Right renal pelvis (tissue), 4 donors: Measurements from ENCODE around the gene PSME1. TPM values are rescaled to one million over a fixed set of nuclear protein-coding genes. Genes with fewer than 3 reads are reported as not detected.

Experiments used
- DNase-seq, 4 donors: peaks; one replicate each; pipeline ENCODE4 v3.0.0-alpha.2; 2013; ENCODE audit warnings: low read depth in 4 of 4, low spot score in 3 of 4, missing footprints in 1 of 4
- polyA plus RNA-seq, 4 donors: library from polyadenylated mRNA; unstranded; fragments of 120-200 nt; gene quantifications; one replicate each; pipeline ENCODE4 v1.2.1, GENCODE V29; 2013; ENCODE audit not compliant: insufficient read length in 4 of 4

Gene PSME1
- polyA plus RNA-seq, 4 donors = 198 to 214 (median 206) TPM

DNA sequence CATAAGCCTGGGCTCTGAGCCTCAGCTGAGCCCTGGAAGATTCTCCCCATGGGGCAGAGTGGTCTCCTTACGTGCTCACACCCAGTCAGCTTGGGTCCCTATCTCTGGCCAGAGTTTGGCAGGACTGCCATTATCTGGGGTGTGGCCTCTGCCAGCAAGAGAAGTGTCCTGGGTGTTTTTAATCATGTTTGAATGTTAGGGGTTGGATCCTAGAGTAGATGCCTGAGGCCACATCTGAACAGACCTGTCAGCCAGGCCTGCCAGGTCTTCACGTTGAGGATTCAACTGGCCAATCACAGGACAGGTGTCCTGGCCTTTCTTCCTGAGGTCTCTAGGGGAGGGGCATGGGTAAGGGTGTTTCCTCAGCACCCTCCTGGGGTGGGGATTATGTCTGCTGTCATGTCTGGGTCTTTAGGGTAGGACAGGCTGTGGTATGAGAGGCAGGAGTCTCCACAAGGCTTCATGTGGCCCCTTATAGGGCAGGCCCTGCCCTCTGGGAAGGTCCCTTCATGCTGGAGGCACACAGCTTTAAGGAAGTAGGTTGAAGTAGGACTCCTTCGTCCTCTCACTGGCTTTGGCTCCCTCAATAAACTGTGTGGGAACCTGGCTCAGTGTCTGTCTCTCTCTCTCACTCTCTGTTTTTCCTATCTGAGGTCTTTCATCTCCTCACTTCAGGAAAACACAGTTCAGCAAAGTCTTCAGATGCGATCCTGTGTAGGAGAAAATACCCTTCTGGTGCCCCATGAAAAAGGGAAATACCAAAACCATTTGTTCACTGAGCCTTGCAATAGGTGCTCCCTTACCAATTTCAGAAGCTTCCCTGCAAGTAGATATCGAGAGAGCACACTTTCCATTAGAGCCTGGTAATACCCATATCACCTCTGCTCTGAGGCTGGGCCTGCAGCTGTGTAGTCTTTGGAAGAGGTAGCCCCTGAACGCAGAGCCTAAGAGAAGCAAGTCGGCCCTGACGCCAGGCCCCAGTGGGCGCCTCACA, 12.3 kb upstream of the PSME1 start:
- no peak for DNase-seq

DNA sequence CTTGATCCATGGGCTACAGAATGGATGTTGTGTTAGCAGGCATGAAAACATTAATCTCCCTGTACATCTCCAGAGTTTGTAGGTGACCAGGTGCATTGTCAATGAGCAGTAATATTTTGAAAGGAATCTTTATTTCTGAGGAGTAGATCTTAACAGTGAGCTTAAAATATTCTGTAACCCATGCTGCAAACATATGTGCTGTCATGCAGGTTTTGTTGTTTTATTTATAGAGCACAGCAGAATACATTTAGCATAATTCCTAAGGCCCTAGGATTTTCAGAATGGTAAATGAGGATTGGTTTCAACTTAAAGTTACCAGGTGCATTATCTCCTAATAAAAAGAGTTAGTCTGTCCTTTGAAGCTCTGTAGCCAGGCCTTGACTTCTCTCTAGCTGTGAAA, 9.1 kb upstream of the PSME1 start:
- no peak for DNase-seq

DNA sequence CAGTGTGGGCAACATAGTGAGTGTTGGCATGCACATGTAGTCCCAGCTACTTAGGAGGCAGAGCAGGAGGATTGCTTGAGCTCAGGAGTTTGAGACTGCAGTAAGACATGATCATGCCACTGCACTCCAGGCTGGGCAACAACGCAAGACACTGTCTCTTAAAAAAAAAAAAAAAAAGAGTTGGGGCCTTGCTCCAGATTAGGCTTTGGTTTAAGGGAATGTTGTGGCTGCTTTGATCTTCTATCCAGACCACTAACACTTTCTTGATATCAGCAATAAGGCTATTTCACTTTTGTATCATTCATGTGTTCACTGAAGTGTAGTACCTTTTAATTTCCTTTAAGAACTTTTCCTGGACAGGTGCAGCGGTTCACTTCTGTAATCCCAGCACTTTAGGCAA, 8.3 kb upstream of the PSME1 start:
- no peak for DNase-seq

DNA sequence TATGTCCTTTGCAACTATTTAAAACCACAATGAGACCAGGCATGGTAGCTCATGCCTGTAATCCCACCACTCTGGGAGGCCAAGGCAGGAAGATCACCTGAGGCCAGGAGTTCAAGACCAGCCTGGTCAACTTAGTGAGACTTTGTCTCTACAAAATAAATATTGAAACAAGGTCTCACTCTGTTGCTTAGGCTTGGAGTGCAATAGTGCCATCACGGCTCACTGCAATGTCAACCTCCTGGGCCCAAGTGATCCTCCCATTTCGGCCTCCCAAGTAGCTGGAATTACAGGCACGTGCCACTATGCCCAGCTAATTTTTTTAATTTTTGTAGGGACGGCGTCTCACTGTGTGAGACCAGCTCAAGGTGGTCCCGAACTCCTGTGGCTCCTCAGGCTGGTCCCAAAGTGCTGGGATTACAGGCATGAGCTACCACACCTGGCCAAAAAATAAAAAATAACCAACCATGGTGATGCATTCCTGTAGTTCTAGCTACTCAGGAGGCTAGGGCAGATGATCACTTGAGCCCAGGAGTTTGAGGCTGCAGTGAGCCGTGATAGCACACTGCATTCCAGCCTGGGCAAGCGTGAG, 6.5 kb upstream of the PSME1 start:
- no peak for DNase-seq

DNA sequence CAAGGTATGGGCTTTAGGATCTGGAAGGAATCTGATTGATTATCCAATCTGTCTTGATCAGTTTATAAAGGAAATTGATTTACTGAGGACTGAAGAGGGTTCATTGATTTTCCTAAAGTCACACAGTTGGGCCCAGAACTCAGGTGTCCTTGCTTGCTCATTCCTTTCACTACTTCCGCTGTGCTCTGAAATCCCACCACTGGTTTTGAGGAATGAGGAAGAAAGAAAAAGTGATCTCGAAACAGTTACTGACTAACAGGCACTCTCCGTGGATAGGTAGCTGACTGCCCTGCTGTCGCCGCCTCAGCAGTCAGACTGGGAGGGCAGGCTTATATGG, 5.6 kb upstream of the PSME1 start, which contains the start of gene FITM1:
TSS of gene FITM1 (plus strand) at position 280 of the 337 bp plus-strand sequence. CDS start 905 bp downstream, outside the sequence.
- DNase-seq = no peak

DNA sequence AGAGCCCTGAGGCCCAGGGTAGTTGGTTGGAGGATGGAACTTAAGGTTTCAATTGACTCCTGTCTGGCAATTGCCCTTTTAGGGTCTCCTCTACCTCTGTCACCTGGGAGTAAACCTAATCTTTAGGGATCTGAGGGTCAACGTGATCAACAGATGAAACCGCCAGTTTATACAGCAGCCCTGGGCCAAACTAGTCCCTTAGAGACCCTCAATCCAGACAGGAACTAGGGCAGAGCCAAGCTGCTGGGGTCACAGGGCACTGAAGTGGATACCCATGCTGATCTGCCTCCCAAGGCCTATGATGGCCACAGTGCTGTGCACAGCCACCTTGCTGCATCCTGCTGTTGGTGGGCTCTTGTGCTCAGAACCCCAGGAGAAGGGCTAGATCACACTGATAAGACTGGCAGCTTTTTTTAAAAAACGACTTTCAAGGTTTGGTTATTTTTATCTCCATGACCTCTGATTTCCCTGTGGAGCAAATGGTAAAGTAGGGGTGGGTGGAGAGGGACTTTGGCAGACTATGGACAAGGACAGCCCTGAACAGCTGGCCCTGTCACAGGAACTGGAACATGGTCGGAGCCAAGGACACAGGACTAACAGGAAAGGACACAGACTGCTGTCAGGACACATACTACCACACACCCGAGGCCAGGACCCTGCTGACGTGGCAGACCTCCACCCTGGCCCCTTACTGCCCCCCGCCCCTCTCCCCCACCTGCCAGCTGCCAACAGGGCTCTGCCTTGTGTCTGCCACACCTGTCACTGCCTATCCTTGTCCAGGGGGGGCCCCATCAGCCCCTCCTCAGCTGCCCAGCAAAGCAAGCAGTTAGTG, 5.1 kb upstream of the PSME1 start:
- no peak for DNase-seq

DNA sequence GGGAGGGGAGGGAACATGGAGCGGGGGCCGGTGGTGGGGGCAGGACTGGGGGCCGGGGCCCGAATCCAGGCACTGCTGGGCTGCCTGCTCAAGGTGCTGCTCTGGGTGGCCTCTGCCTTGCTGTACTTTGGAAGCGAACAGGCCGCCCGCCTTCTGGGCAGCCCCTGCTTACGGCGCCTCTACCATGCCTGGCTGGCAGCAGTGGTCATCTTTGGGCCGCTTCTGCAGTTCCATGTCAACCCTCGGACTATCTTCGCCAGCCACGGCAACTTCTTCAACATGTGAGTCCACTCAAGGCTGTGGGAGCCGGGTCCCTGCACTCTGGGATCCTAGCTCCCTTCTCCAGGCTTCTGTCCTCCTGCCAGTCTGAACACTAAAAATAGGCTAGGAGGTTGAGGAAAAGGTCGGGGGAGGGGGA, 4.4 kb upstream of the PSME1 start:
- no peak for DNase-seq

DNA sequence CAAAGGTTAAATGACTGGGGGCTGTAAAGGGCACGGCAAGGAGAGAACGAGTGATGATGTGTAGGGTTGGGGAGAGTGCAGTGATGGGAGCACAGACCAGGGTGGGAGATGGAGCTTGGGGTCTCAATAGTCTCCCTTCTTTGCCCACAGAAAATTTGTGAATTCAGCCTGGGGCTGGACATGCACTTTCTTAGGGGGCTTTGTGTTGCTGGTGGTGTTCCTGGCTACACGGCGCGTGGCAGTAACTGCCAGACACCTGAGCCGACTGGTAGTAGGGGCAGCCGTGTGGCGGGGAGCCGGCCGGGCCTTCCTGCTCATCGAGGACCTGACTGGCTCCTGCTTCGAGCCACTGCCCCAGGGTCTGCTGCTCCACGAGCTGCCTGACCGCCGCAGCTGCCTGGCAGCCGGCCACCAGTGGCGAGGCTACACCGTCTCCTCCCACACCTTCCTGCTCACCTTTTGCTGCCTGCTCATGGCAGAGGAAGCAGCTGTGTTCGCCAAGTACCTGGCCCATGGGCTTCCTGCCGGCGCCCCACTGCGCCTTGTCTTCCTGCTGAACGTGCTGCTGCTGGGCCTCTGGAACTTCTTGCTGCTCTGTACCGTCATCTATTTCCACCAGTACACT, 3.8 kb upstream of the PSME1 start:
- no peak for DNase-seq

DNA sequence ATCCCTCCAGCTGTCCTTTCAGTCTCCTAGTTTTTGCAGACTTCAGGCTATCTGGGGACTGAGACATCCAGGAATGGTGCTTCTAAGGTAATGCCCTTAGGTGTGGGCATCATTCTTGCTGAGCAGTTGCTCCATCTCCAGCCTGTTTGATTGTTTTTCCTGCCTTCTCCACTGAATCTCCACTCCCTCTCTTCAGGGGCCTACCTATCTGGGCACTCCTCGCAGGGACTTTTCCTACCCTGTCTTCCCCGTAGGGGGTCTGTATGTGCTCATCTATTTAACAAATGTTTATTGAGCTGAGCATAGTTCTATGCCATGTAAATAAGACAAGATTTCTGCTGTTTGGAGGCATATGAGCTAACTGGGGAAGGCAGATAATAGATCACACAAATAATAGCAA, 3.0 kb upstream of the PSME1 start:
- DNase-seq = no peak

DNA sequence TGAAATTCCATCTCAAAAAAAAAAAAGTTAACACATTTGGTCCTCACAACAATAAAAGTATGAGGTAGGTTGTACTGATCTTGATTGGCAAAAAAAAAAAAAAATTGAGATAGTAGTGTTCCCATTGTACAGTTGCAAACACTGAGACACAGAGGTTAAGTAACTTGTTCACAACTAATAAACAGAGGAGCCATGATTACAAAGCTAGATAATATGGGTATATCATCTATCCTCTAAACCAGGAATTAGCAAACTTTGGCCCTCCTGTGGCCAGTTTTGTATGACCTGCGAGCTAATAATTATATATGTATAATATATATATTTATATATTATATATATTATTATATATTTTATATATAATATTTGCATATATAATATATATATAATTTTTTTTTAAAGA, 2.3 kb upstream of the PSME1 start:
- no peak for DNase-seq

DNA sequence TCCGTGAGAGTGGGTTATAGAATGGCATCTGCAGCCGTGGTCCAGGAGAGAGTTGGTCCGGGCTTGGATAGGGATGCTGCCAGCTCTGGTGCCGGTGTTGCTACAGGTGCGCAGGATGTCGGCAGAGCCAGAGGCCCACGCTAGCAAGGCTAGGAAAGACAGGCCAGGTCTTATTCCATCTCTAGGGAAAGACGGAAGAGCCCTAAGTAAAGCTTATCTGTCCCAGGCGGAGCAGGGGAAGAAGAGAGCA, 485 bp upstream of the PSME1 start:
- DNase-seq = no peak

DNA sequence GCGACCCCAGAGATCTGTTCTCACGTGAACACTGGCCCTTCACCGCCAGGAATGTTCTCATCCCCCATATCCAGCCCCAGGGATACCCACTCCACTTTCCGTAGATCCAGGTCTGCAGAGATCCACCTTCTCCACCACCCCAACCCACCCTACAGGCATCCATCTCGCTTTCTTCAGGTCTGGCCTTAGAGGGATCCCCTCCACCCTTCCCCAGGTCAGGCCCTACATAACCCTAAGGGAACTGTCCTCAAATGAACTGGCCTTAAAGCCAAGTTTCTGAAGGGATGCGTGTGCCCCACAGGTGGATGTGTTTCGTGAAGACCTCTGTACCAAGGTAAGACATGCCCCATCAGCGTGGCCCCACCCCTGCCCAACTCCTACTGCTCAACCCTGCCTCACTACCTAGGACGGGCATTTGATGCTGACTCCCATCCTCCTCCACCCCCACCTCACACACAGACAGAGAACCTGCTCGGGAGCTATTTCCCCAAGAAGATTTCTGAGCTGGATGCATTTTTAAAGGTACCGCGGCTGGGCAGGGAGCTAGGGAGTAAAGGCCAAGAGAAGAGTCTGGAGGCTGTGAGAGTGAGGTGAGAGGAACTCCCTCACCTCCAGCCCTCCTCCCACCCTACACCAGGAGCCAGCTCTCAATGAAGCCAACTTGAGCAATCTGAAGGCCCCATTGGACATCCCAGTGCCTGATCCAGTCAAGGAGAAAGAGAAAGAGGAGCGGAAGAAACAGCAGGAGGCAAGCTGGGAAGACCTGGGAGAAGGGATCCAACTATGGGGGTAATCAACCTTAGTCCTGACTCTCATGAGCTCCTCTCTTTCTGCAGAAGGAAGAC, 912 bp downstream of the PSME1 start:
- no peak for DNase-seq

DNA sequence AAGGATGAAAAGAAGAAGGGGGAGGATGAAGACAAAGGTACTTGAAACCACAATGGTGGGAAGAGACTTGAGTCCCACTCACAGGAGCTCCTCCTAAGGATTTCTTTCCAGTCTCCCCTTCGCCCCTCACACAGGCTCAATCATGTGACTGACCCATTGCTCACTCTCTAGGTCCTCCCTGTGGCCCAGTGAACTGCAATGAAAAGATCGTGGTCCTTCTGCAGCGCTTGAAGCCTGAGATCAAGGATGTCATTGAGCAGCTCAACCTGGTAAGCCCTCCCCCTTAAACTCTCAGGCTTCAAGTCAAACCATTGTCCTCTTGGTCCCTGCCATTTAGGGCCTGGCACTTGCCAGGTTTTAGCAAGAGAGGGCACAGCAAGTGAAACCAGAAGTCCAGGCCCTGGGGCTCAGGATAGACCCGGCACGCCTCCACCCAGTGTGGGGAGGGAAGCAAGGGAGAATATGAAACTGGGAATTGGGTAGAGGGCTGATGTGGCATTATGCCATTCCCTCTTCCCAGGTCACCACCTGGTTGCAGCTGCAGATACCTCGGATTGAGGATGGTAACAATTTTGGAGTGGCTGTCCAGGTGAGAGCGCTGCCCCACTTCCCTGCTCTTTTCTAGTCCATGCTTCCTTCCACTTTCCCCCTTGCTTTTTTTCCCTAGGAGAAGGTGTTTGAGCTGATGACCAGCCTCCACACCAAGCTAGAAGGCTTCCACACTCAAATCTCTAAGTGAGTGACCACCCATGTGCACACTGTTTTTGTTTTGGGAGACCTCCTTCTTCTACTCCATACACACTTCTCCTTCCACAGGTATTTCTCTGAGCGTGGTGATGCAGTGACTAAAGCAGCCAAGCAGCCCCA, 1.8 kb downstream of the PSME1 start:
- DNase-seq = no peak

DNA sequence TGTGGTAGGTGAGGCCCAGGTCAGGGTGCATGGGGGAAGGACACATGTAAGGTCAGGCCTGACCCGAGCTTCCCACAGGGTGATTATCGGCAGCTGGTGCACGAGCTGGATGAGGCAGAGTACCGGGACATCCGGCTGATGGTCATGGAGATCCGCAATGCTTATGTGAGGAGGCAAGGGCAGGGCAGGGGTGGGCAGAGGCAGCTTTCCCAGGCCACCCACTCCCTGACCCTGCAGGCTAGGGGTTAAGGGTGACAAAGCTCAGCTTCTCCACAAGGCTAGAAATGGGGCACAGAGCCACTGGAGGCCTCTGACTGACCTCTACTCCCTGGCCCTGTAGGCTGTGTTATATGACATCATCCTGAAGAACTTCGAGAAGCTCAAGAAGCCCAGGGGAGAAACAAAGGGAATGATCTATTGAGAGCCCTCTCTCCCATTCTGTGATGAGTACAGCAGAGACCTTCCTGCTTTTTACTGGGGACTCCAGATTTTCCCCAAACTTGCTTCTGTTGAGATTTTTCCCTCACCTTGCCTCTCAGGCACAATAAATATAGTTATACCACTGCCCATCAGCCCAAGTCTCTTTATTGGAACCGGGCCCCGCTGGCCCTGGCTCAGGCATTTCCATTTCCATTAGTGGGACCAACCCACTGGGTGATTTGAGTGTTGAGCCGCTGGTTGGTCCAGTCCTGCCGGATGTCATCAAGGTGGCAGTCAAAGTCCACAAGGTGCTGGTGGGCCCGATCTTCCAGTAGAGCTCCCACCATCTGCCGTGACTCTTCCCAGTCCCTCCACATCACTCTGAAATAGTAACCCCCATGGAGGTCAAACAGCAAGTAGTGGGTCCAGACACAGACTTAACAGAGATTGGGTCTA, 2.6 kb downstream of the PSME1 start:
- no peak for DNase-seq

DNA sequence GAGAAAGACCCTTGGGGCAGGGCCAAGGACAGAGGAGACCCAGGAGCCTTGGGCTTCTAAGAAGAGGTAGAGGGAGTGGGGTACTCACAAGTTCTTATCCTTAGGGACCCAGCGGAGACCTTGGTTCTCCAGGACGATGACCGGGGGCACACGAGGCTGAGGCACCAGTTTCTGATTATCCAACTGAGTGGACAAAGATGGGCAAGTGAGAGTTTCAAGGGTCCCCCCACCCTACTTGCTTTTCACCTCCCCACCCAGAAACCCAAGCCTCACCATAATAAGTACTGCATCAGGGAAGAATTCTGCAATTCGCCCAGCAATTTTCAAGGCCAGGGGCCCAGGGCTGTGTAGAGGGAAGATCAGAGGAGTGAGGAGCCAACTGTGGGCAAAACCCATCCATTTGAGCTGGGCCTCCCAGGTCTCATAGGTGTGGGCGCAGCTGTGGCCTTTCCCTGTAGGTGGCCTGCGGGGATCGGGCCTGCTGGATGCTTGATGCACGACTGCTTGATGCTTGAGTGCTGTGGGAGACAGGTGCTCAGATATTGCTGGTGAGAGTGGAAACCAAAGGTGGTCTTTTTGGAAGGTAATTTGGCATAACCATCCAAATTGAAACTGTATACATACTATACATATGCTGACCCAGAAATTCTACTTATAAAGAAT, 3.4 kb downstream of the PSME1 start:
- no peak for DNase-seq

DNA sequence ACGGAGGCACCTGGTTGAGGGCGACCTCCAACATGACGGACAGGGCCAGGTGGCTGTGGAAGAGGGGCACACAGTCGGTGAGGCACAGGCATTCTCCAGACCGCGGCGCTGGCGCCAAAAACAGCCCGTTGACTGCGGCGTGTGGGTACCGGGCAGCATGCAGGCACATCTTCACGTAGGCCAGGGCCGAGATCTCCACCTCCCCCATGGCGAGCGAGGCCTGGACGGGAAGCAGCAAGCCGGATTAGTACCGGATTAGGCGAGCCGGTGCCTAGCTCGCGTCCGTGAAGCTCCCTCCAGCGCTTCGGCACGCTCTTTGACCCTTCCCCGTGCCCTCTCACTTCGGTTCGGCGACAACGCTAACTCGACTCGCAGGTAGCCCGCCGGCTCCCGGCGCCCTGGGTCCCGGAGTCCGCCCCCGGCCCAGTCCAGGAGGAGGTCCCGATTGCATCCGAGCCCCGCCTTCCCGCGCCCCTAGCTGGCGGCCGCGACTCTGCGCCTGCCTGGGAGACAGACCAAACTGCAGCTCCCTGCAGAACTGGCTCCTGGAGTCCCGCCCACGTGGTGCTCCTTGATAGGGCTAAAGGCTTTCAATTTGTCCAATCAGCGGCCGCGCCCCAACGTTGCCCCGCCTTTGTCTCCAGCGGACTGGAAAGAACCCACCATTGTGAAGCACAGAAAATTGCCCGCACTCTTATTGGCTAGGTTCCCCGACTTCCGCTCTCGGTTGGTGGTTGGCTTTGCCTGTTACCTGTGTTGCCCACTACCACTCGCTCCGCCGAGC, 5.3 kb downstream of the PSME1 start, which contains the start of gene EMC9:
TSS of gene EMC9 (minus strand) at position 495 of the 784 bp plus-strand sequence. CDS start at position 208, 287 bp downstream.
- DNase-seq = peak; percentile 99 to 100 (median 99)

DNA sequence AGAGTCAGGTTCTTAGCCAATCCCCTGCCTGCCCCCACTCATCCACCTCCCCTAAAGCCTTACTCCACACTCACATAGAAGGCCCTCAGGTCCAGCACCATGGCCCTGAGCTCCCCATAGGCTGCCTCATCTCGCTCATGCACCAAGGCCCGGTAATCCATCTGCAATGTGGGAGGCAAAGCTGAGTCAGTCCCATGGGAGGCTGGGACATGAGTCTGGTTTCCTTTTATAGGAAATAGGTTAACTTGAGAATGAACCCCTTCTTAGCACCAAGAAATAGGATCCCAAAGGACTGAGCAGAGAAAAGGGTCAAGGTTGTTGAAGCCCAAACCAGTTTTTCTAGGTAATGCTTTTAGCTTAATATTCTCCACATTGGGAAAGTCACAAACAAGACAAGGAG, 7.5 kb downstream of the PSME1 start:
- DNase-seq = no peak
